ELR (cell line): ENCODE results near the gene SOCS1.

ENCODE experiments used
- DNase-seq: peaks from one replicate; pipeline ENCODE4 v3.0.0-alpha.2; 2015; ENCODE audit warnings: low read depth

The SOCS1 gene

DNA sequence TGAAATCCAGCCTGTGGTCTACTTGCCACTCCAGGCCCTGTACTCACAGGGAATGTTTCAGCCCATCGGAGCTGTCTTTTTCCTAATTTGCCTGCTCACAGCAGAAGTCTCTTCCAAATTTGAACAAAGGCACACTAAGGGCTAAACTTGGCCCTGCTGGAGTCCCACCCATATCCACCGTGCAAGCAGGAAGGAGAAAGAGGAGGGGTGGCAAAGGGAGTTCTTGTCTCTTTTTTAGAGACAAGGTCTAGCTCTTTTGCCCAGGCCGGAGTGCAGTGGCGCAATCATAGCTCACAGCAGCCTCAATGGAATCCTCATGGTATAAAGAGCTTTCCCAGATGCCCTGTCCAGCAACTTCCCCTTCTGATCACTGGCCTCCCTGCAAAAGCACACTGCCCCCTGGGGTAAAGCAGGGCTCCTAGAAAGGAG is 27.8 kb upstream of the SOCS1 start:
- peak; percentile 6 for DNase-seq

DNA sequence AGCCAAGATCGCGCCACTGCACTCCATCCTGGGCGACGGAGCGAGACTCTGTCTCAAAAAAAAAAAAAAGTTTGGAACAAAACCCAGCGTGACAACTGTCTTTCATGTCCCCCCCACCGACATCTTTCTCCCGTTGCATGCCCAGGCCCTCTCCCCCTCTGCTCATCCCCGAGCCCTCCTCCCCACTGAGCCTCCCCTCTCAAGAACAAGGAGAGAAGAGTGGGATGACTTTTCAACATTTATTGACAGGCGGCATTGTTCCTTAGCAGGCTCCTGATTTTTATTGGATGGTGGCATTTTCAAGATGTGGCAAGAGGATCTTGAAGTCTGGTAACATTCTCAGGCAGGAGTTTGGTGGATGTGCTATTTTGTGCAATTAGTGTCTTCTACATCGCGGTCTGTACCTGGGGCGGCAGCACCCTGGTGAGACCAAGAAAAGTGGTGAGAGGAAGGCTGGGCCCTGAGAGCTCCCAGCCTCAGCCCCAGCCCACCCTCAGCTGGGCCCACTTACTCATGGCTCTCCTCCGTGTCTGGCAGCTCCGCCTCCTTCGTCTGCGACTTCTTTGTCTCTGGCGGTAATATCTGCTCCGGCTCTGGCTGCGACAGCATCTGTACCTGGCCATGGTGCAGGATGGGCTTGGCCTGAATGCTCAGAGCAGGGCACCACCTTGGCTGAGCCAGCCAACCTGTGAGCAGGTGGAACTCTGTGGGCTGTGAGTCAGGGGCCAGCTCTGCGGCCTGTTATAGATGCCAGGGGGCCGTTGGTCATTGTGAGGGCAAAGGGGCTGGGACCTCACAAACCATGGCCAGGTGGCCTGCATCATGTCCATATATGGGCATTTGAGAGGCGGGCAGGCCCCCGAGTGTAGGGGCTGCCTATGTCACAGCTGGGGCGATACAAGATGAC is 24.9 kb upstream of the SOCS1 start, which contains the start of gene PRM1:
TSS of gene PRM1 (minus strand) at position 715 of the 907 bp plus-strand sequence. CDS start at position 623, 92 bp downstream.
- no peak for DNase-seq

DNA sequence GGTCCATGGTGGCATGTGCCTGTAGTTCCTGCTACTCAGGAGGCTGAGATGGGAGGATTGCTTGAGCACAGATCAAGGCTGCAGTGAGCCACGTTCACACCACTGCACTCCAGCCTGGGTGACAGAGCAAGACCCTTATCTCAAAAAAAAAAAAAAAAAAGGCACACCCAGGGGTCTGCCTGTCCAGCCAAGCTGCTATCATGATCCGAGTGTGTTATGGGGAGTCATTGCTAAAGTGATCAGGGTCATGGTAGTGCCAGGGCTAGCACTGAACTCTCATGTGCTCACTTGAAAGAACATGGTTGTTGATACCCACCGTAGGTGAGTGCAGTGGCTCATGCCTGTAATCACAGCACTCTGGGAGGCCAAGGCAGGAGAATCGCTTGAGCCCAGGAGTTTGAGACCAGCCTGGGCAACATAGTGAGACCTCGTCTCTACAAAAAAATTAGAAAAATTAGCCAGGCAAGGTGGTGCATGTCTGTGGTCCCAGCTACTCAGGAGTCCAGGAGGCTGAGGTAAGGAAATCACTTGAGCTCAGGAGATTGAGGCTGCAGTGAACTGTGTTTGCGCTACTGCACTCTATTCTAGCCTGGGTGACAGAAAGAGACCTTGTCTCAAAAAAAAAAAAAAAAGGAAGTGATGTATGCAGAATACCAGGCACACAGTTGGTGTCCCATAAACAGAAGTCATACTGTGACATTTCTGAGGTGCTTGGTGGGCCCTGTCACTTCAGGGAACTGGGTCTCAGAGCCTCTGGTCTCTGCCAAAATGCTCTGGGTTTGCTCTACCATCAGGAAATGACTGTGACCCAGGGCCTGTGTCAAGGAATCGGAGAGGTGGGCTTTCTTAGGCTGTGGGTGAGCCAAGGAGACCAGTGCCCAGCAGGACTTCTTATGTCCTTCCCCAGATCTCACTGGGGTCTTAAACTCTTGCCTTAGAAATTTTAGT is 23.0 kb upstream of the SOCS1 start:
- no peak for DNase-seq

DNA sequence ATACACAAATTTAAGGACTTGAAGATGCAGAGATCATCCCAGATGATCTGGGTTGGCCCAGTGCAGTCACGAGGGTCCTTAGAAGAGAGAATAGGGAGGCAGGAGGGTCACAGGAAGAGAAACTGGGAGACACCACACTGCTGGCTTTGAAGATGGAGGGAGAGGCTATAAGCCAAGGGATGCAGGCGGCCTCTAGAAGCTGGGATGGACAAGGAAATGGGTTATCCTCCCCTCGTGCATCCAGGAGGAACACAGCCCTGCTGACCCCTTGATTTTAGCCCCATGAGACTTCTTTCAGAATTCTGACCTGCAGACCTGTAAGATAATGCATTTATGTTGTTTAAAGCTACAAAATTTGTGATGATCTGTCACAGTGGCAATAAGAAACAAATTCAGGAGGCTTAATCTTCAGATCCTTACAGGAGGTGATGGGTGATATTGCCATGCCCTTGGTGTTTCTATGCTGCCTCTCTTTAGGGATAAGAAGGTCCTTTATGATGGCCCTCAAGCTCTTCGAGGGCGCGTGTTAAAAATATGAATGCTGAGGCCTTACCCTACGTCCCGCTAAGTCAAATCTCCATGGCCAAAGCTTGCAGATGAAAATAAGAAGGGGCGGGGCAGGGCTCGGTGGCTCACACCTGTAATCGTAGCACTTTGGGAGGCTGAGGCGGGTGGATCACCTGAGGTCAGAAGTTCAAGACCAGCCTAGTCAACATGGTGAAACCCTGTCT is 21.8 kb upstream of the SOCS1 start:
- DNase-seq: no peak

DNA sequence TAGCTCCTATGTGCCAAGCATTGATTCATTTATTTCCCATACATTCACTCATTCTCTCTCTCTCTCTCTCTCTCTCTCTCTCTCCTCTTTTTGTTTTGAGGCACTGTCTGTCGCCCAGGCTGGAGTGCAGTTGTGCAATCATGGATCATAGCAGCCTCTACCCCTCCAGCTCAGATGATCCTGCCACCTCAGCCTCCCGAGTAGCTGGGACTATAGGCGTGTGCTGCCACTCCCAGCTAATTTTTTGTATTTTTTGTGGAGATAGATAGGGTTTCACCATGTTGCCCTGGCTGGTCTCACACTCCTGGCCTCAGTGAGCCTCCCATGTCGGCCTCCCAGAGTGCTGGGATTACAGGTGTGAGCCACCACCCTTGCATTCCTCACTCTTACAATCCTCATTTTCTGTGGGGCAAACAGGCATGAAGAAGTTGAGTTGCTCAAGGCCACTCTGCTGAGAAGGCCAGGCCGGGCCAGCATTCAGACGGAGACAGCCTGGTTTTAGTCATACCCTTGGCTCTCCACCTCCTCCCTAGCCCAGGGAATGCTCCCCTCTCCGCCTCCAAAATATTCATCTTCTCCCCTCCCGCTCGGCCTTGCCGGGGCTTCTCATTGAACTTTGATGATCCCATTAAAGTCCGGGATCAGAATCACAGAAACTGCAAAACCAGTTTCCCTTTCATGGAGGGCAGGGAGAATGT is 21.0 kb upstream of the SOCS1 start:
- no peak for DNase-seq

DNA sequence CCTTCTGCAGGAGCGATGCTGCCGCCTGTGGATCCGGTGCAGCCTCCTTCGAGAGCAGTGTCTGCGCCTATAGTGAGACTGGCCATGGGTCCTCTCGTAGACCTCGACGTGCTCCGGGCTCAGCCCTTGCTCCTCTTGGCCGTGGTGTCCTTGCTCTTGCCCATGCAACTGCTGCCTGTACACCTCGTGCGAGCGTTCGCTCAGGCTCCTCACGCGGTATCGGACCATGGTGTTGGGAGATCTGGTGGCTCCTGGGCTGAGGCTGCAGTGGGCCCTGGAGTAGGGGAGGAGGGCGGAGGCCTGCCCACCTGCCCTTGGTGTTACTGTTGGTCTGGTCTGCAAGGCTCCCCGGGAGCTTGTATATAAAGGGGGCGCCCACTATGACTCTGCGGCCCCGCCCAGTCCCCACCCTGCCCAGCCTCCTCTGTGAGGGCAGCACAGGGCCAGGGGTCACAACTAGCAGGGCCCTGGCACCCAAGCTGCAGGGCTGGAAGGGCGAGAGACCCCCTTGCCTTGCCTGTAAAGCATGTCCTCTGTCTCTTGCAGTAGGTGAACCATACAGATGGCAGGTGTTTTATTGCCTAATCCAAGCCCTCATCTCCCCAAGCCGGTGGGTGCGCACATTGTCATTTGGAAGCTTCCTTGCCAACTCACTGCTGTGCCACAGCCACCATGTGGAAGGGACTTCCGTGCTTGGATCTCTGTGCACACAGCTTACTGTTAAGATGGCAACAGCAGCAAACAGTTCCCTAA is 20.3 kb upstream of the SOCS1 start, which contains the start of gene PRM2:
TSS of gene PRM2 (minus strand) at position 338 of the 753 bp plus-strand sequence. CDS start at position 228, 110 bp downstream.
- no peak for DNase-seq

DNA sequence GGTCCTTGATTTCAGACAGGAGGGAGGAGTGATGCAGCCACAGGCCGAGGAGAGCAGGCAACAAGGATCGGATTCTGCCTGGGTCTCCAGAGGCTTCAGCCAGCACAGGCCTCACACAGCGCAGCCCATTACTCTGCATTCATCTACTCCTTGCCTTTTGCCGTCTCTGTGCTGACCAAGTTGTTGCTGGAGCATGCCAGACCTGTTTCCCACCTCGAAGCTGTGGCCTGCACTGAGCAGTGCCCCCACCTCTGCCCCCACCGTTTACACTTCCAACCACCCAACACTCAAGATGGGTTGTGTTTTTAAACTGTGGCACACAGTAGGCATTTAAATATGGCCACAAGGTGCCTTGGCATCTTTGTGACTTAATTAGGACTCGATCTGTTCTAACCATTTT is 19.0 kb upstream of the SOCS1 start:
- DNase-seq: no peak

DNA sequence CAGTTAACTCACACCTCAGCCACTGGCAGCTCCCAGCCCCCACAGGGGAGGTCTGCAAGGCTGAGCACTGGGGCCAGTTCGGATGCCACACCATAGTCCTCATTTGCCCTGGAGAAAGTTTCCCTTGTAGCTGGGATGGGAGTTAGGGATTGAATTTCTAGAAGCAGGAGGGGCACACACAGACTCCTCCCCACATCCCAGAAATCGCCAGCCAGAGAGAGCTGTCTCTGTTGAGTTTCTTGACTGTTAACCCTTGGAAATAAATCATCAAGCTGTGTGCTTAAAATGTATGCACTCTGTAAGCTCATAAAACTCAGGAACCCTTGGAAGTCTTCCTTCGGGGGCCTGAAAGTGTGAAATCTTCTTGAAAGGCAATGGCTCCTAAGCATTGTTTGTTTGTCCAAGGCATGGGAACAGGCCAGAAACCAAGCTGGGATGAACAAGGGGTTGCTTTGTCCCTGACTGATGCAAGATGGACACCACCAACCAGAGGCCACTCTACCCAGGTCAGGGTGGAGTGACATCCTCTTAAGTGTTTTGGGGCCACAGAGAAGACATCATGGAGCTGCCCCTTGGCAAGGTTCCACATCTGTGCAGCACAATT is 17.8 kb upstream of the SOCS1 start:
- DNase-seq: no peak

DNA sequence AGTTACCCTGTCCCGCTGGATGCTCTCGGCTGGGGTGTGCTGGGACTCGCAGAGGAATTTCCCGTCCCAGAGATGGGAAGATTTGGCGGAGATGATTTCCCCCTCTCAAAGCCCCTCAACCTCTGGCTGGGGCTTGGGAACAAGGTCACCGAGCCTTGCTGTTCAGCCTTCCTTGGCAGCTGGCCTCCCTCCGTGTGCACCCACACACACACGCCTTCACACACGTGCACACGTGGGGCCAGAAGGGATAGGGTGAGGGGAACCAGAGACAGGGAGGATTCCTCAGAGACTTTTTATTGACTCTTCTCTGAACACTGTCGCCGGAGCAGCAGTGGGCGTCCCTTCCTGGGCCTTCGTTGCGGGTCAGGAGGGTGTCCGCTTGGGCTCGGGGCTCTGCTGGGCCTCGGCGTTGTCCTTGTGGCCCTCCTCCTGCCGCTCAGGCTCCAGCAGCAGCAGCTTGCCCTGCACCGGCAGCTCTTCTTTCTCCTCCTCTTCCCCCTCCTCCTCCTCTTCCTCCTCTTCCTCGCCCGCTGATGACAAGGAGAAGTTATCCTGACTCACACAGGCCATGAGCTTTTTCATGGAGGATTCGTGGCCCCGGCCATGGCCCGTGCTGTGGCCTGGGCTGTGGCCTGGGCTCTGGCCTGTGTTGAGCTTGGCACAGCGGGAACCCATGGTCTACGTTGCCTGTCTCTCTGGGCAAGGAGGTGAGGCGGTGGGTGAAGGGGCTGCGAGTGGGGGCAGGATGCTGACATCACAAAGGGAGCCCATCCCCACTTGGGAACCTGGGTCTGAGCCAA is 17.1 kb upstream of the SOCS1 start, which contains the start of gene PRM3:
TSS of gene PRM3 (minus strand) at position 709 of the 800 bp plus-strand sequence. CDS start at position 675, 34 bp downstream.
- no peak for DNase-seq

DNA sequence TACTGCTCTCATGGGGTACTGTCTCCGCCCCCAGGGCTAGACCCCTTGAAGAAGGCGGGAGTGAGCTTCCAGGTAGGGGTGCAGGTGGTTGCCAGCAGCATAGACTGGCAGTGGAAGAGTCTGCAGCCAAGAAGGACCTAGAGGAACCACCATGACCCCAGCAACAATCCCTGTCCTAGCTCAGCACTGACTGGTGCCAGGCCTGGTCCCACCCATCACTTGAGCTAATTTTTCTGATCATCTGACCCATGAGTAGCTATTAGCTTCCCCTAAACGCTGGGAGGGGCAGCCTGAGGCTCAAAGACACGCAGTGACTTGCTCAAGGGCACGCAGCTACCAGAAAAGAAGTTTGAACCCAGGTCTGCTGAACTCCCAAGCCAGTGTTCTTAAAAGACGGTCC is 16.5 kb upstream of the SOCS1 start:
- DNase-seq: no peak

DNA sequence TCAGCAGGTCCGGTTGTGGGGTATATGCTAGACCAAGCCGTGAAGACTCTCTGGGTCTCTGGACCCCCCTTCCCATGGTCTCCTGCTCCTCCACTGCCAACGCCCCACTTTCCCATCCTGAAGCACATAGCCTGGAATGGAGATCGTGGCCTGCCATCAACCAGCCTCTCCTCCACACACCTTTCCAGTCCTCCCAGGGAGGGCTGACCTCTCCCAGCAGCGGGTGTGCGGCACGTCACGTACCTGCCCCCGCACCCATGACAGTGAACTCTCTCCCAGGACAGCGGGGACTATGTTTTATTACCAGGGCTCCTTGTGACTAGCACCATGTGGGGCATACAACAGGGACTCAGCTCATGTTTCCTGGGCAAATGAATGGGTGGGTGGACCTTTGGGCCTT is 15.6 kb upstream of the SOCS1 start:
- no peak for DNase-seq

DNA sequence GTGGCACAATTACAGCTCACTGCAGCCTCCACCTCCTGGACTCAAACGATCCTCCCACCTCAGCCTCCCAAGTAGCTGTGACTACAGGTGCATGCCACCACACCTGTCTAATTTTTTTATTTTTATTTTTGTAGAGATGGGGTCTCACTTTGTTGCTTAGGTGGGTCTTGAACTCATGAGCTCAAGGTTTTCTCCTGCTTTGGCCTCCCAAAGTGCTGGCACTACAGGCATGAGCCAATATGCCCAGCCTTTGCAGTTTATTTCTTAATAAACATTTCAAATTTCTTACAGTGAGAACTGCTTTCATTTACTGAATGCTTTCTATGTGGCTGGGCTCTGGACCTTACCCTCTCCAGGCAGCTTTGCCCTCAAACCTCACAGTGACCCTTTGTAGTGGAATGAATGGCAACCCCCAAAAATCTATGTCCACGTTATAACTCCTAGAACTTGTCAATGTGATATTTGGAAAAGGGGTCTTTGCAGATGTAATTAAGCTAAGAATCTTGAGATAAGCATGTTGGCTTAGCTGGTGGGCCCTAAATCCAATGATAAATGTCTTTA is 14.7 kb upstream of the SOCS1 start:
- DNase-seq: no peak

DNA sequence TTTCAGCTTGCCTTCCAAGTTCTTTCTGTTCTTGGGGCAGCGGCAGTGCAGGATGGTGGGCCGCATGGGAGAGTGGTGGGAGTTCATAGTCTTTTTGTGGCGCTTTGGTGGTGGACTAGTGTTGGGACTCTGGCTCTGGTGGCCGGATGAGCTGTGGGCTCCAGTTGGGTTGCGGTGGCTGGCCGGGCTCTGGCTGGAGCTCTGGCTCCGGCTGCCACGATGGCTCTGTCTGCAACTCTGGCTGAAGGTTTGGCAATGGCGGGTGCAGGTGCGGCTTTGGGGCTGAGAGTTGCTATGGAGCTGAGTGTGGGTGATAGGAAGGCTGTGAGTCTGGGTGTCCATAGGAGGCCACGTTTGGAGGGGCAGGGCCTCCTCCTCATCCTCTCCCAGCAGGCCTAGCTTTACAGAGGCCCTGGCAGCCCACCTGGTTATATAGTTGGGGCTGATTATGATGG is 12.9 kb upstream of the SOCS1 start, which contains the start of gene TNP2:
TSS of gene TNP2 (minus strand) at position 405 of the 455 bp plus-strand sequence. CDS start at position 342, 63 bp downstream.
- no peak for DNase-seq

DNA sequence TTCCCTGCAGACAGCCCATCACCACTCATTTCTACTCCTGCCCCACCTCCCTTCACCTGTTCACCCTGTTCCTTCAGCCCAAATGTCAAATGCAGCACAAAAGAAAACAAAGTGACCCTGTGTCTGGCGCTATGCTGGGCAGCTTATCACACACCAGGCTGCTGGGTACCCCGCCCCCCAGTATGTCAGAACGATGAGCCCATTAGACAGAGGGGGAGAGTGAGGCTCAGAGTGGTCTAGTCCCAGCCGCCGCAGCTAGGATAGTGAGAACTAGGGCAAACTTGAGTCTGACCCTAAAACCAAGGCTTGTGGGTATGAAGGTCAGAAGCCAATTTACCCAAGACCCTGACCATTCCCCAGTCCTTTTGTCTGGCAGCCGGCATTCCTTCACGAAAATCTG is 9.1 kb upstream of the SOCS1 start:
- DNase-seq: no peak

DNA sequence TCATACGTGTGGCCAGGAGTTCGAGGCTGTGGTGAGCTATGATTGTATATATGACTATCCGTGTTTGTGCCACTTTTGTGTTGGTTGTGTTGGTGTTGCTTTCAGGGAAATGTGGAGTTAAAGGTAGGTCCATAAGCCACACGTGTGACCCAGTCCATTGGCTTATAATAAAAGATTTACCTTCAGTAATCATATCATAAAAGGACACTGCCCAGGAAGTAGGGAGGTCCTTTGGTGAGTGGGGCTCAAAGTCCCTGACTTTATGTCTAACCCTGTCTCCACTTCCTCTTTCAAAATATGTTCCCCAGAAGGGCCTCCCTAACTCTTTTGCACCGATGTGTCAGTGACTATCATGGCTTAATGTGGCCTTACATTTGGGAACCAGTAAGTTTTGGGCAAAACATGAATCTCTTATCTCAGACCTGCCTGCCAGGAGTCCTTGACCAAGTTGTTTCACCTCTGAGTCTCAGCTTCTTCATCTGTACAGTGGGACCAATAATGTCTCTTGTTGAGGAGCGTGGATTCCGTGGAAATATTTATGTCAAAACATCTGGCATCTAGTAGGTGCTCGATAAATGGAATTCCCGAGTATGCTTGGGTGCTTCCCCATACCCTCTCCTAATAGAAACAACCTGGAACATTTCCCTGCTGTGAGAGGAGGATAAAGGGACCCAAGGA is 8.3 kb upstream of the SOCS1 start:
- DNase-seq: no peak

DNA sequence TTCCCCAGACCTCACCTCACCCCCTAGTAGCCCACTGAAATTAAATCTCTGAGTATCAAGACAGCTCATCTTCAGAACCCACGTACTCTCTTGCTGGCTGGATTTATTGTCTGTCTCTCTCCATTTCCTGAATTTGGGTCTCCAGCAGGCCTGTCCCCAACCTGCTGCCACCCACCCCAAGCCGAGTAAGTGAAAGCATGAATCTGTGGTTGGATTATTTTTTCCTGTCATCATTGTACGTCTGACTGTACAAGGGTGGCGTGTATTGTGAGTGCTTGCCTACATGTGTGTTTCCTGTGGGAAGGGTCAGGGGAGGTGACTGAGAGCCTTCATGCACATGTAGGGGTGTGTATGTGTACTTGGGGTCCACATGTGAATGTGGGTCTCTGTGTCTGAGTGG is 7.7 kb upstream of the SOCS1 start:
- DNase-seq: no peak

DNA sequence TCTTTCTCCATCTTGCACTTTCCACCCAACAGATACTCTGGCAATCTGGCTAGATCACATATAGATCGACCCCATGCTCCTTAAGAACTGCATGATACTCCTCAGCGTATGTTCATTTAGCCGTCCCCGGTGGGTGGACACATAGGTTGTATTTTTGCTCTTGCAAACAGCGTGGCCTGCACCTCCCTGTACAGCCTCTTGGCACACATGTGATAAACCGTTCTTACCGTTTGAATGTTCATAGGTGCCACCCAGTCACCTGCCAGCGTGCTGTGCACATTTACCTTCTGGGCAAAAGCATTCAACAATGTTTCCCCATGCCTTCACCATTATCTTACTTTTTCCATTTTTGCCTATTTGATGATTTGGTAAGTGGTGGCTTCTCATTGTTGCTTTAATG is 6.9 kb upstream of the SOCS1 start:
- no peak for DNase-seq

DNA sequence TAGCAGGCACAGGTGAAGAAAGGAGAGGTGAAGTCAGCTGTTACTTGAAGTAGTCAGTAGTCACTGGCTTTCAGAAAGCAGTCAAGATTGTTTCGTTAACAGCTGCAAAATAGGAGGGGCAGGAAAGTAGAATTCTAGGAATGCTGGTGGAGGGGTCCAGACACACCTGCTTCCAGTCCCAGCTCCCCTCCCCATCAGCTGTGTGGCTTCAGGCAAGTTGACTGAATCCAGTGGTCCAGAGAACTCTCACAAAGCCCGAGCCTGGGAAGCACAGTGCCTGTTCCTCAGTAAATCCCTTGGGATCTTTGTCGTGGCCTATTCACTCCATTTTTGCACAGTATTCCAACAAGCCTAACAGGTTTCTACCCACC is 4.6 kb upstream of the SOCS1 start:
- no peak for DNase-seq
